H1 (cell line): ENCODE measurements around the gene SPAG8. TPM values are rescaled to one million over a fixed set of nuclear protein-coding genes. Genes with fewer than 3 reads are reported as not detected.

ENCODE experiments used
- CTCF ChIA-PET: fragments of 300-600 bp; sonication (Branson Sonifier 250); formaldehyde crosslinking; loops from one replicate; lab custom pipeline; 2021; ENCODE audit not compliant: partially characterized antibody; lab: Charles Lee
- POLR2A ChIA-PET: fragments of 300-600 bp; sonication (Branson Sonifier 250); formaldehyde crosslinking; loops from one replicate; lab custom pipeline; 2021; ENCODE audit warnings: inconsistent platforms; ENCODE audit not compliant: partially characterized antibody; lab: Charles Lee
- DNase-seq, 2 experiments: peaks; one replicate each; pipeline versions ENCODE4 v3.0.0 to v3.0.0-alpha.2; 2010 to 2022; ENCODE audit warnings: low spot score in 2 of 2, low read depth in 1 of 2, mixed read lengths in 1 of 2
- FAIRE-seq: peaks from 2 replicates; lab custom pipeline; 2011; peaks lifted over from hg19 to GRCh38; lab: Jason Lieb, UNC
- H2AFZ ChIP-seq: 2 replicates; pipeline ENCODE4 v1.8.1; 2012; ENCODE audit warnings: low read length, inconsistent platforms
- H2AK5ac ChIP-seq: 2 replicates; pipeline ENCODE4 v1.6.1; 2013; ENCODE audit warnings: low read depth, low read length
- H2BK120ac ChIP-seq: replicated peaks from 2 replicates; pipeline ENCODE3; 2013; ENCODE audit warnings: low read depth, low read length, inconsistent platforms
- H2BK12ac ChIP-seq: 2 replicates; pipeline ENCODE4 v1.6.1; 2013; ENCODE audit warnings: low read depth, low read length
- H2BK15ac ChIP-seq: 2 replicates; pipeline ENCODE4 v1.6.1; 2013; ENCODE audit warnings: low read length
- H2BK20ac ChIP-seq: 2 replicates; pipeline ENCODE4 v1.6.1; 2013; ENCODE audit warnings: low read length
- H2BK5ac ChIP-seq: 2 replicates; pipeline ENCODE4 v1.6.1; 2013; ENCODE audit warnings: low read depth, low read length
- H3K14ac ChIP-seq: 2 replicates; pipeline ENCODE4 v1.6.1; 2013; ENCODE audit warnings: inconsistent platforms; ENCODE audit not compliant: insufficient read length
- H3K18ac ChIP-seq: 2 replicates; pipeline ENCODE4 v1.6.1; 2013; ENCODE audit warnings: low read length; ENCODE audit errors: extremely low read depth
- H3K23ac ChIP-seq: 2 replicates; pipeline ENCODE4 v1.6.1; 2013; ENCODE audit warnings: inconsistent platforms; ENCODE audit not compliant: insufficient read length
- H3K23me2 ChIP-seq: 2 replicates; pipeline ENCODE4 v1.6.1; 2013; ENCODE audit warnings: low read depth, low read length
- H3K27ac ChIP-seq: 2 replicates; pipeline ENCODE4 v1.6.1; 2011; ENCODE audit warnings: low read depth, low read length, inconsistent platforms
- H3K27me3 ChIP-seq, 4 experiments: replicated peaks in 1 of 4; 1 replicate in 1 of 4; 2 replicates in 3 of 4; pipeline versions ENCODE4 v1.6.1 to v1.8.1; 2011 to 2013; ENCODE audit warnings: low read length in 3 of 4, mild to moderate bottlenecking in 3 of 4, inconsistent platforms in 2 of 4, mixed read lengths in 2 of 4, moderate library complexity in 1 of 4; ENCODE audit not compliant: control insufficient read depth in 3 of 4, insufficient read depth in 3 of 4; ENCODE audit errors: extremely low read depth in 1 of 4
- H3K36me3 ChIP-seq, 4 experiments: 2 replicates each; pipeline versions ENCODE4 v1.6.1 to v1.8.1; 2011 to 2013; ENCODE audit warnings: mild to moderate bottlenecking in 4 of 4, low read length in 3 of 4, moderate library complexity in 2 of 4, control low read depth in 1 of 4, inconsistent platforms in 1 of 4; ENCODE audit not compliant: insufficient read depth in 4 of 4, control insufficient read depth in 2 of 4
- H3K4ac ChIP-seq: replicated peaks from 2 replicates; pipeline ENCODE3; 2013; ENCODE audit warnings: low read length, low read depth, mixed read lengths, inconsistent platforms; ENCODE audit not compliant: insufficient read length
- H3K4me1 ChIP-seq, 4 experiments: replicated peaks in 1 of 4; 1 replicate in 1 of 4; 2 replicates in 3 of 4; pipeline versions ENCODE4 v1.6.1 to v1.8.1; 2011 to 2013; ENCODE audit warnings: low read length in 3 of 4, inconsistent platforms in 2 of 4, mixed read lengths in 1 of 4; ENCODE audit not compliant: insufficient read depth in 4 of 4, control insufficient read depth in 3 of 4
- H3K4me2 ChIP-seq, 2 experiments: 2 replicates each; pipeline versions ENCODE4 v1.6.1 to v1.8.1; 2011 to 2013; ENCODE audit warnings: low read depth in 2 of 2, low read length in 2 of 2, control low read depth in 1 of 2, inconsistent platforms in 1 of 2, mild to moderate bottlenecking in 1 of 2; ENCODE audit not compliant: insufficient read depth in 1 of 2
- H3K4me3 ChIP-seq, 4 experiments: fragments of 200-600, 300-600 bp in 1 of 4; sonication (generic), shearing (Covaris generic), sonication (Bioruptor Twin) in 1 of 4; 2 replicates each; pipeline versions ENCODE4 v1.5.1 to v1.8.1; 2011 to 2016; ENCODE audit warnings: low read length in 4 of 4, low read depth in 3 of 4, control low read depth in 2 of 4, inconsistent platforms in 2 of 4, mild to moderate bottlenecking in 2 of 4, mixed read lengths in 1 of 4, moderate library complexity in 1 of 4; ENCODE audit not compliant: insufficient read depth in 2 of 4; ENCODE audit errors: extremely low read depth in 1 of 4
- H3K56ac ChIP-seq: replicated peaks from 2 replicates; pipeline ENCODE3; 2013; ENCODE audit warnings: low read depth, mild to moderate bottlenecking, mixed read lengths, low read length, inconsistent platforms; ENCODE audit not compliant: insufficient read length
- H3K79me1 ChIP-seq: 2 replicates; pipeline ENCODE4 v1.6.1; 2013; ENCODE audit warnings: low read depth, low read length, control low read depth
- H3K79me2 ChIP-seq, 2 experiments: 2 replicates each; pipeline versions ENCODE4 v1.6.1 to v1.8.1; 2012 to 2013; ENCODE audit warnings: low read length in 2 of 2, mild to moderate bottlenecking in 2 of 2, inconsistent platforms in 1 of 2; ENCODE audit not compliant: insufficient read depth in 2 of 2, control insufficient read depth in 1 of 2
- H3K9ac ChIP-seq, 4 experiments: replicated peaks in 1 of 4; 1 replicate in 1 of 4; 2 replicates in 3 of 4; pipeline versions ENCODE4 v1.6.1 to v1.8.1; 2011 to 2013; ENCODE audit warnings: low read depth in 3 of 4, low read length in 3 of 4, control low read depth in 2 of 4, mild to moderate bottlenecking in 2 of 4, moderate library complexity in 2 of 4, inconsistent platforms in 1 of 4; ENCODE audit errors: extremely low read depth in 1 of 4
- H3K9me3 ChIP-seq, 2 experiments: 2 replicates each; pipeline versions ENCODE4 v1.6.1 to v1.8.1; 2012 to 2013; ENCODE audit warnings: mild to moderate bottlenecking in 2 of 2, moderate library complexity in 2 of 2, control low read depth in 1 of 2, inconsistent platforms in 1 of 2, low read depth in 1 of 2, low read length in 1 of 2, mixed read lengths in 1 of 2; ENCODE audit not compliant: insufficient read depth in 2 of 2
- H4K20me1 ChIP-seq, 2 experiments: replicated peaks in 1 of 2; 2 replicates each; pipeline versions ENCODE3 to v1.8.1; 2011 to 2013; ENCODE audit warnings: inconsistent platforms in 2 of 2, low read length in 2 of 2, mild to moderate bottlenecking in 1 of 2; ENCODE audit not compliant: insufficient read depth in 2 of 2, control insufficient read depth in 1 of 2
- H4K5ac ChIP-seq: 2 replicates; pipeline ENCODE4 v1.6.1; 2013; ENCODE audit warnings: low read length, low read depth, mixed read lengths, inconsistent platforms; ENCODE audit not compliant: insufficient read length
- H4K8ac ChIP-seq: 2 replicates; pipeline ENCODE4 v1.8.0; 2013; ENCODE audit warnings: mild to moderate bottlenecking, moderate library complexity, low read length, inconsistent platforms; ENCODE audit not compliant: insufficient read depth; ENCODE audit errors: extremely low read depth
- H4K91ac ChIP-seq: replicated peaks from 2 replicates; pipeline ENCODE3; 2013; ENCODE audit warnings: low read length, mixed read lengths, inconsistent platforms; ENCODE audit not compliant: insufficient read length
- BACH1 ChIP-seq: IDR thresholded peaks from 2 replicates; pipeline ENCODE4 v1.6.1; 2012; ENCODE audit warnings: low read length, improper control_type of control experiment
- CBX8 ChIP-seq: fragments of 300-800, 300-1000 bp; sonication (generic); IDR thresholded peaks from 2 replicates; pipeline ENCODE4 v1.7.1; 2016; ENCODE audit warnings: low read depth, low read length, borderline replicate concordance
- CEBPB ChIP-seq: IDR thresholded peaks from 2 replicates; pipeline ENCODE4 v1.6.1; 2012; ENCODE audit warnings: low read depth, low read length
- CHD2 ChIP-seq: IDR thresholded peaks from 2 replicates; pipeline ENCODE4 v1.6.1; 2012; ENCODE audit warnings: low read length, improper control_type of control experiment
- CTCF ChIP-seq, 3 experiments: IDR thresholded peaks; 1 replicate in 2 of 3; 2 replicates in 1 of 3; pipeline versions ENCODE4 v1.5.1 to v1.6.1; 2011; ENCODE audit warnings: low read length in 3 of 3, mild to moderate bottlenecking in 3 of 3, inconsistent platforms in 2 of 3, low read depth in 1 of 3, moderate library complexity in 1 of 3; ENCODE audit not compliant: insufficient read depth in 1 of 3; ENCODE audit errors: control extremely low read depth in 1 of 3
- HDAC2 ChIP-seq, 2 experiments: fragments of 300-600 bp in 1 of 2; sonication (generic) in 1 of 2; IDR thresholded peaks; 2 replicates each; pipeline ENCODE4 v1.6.1; 2011 to 2012; ENCODE audit warnings: low read depth in 2 of 2, low read length in 2 of 2, mild to moderate bottlenecking in 2 of 2, moderate library complexity in 2 of 2, borderline replicate concordance in 1 of 2, inconsistent platforms in 1 of 2
- MAX ChIP-seq: IDR thresholded peaks from 2 replicates; pipeline ENCODE4 v1.6.1; 2012; ENCODE audit warnings: inconsistent platforms
- SIRT6 ChIP-seq: IDR thresholded peaks from one replicate; pipeline ENCODE4 v1.7.1; 2012; ENCODE audit warnings: low read length, inconsistent platforms
- TAF1 ChIP-seq: IDR thresholded peaks from 2 replicates; pipeline ENCODE4 v1.6.1; 2011; ENCODE audit warnings: mild to moderate bottlenecking, low read depth, low read length
- WGBS, 2 experiments: shearing (Covaris generic) in 1 of 2; methylation state at CpG; one replicate each; pipeline versions ENCODE4 v1.1.6 to v1.1.7; 2013 to 2015; ENCODE audit warnings: low lambda C conversion rate in 2 of 2, mixed read lengths in 2 of 2, inconsistent platforms in 1 of 2, low coverage in 1 of 2, missing lambda C conversion rate in 1 of 2; ENCODE audit not compliant: insufficient replicate concordance in 2 of 2, insufficient coverage in 1 of 2, insufficient read length in 1 of 2; ENCODE audit errors: extremely low coverage in 1 of 2, missing lambda C conversion rate in 1 of 2; 5-methylcytosine and 5-hydroxymethylcytosine counted together
- polyA plus RNA-seq, 7 experiments: library from polyadenylated mRNA; depleted of rRNA in 3 of 7; stranded (reverse) in 5 of 7; unstranded in 2 of 7; fragments of >200 nt in 5 of 7; fragments of 200-250 nt in 2 of 7; gene quantifications; 1 replicate in 5 of 7; 2 replicates in 1 of 7; 4 replicates in 1 of 7; pipeline versions ENCODE4 v1.2.1 to v1.2.3, GENCODE V29; 2011 to 2013; ENCODE audit warnings: missing spikeins in 2 of 7, mixed read lengths in 2 of 7
- total RNA-seq: library from RNA; stranded (reverse); fragmentation: NEBNext Ultra II Directional; extraction: Animal tissue kit (Norgen Biotek cat#: 25700); gene quantifications from 2 replicates; pipeline ENCODE4 v1.2.1, GENCODE V29; 2021

Gene SPAG8
- total and polyA plus RNA-seq, 2 of the 8 experiments (the other 6 are each of a cell fraction or from before 2014, with no cell fraction given) = 0.37 to 0.44 TPM

- Histone ChIP-seq H2BK120ac (no peak overlapping the region), H3K27ac (no peak overlapping the region), H2AK5ac (no peak overlapping the region), H2BK15ac (0 out of 2 replicates have a peak overlapping the region, but pooled peaks have one; percentile 46), H3K23me2 (peaks cover 4% of the 10 kb centered on the region), H3K23ac (no peak overlapping the region), H2AFZ (no peak overlapping the region), H3K4me3 (peak overlapping the region in 3 of 4 experiments; percentile 72 to 84 (median 75); a peak in 4 of 8 replicates), H4K5ac (no peak overlapping the region), H3K4me1 (peaks cover 0 to 7% (median 4%) of the 10 kb centered on the region in 4 experiments; a peak in 6 of 7 replicates), H3K14ac (no peak overlapping the region), H3K36me3 (no peaks in the 10 kb centered on the region; a peak in 1 of 8 replicates), H3K9ac (no peak overlapping the region), H3K18ac (no peak overlapping the region), H2BK5ac (peak overlapping the region; percentile 23; the same call in 1 of the 2 replicates), H2BK20ac (no peak overlapping the region), H3K4ac (no peak overlapping the region), H3K56ac (no peak overlapping the region), H3K9me3 (no peaks in the 10 kb centered on the region), H3K27me3 (peaks cover 0 to 3% (median 2%) of the 10 kb centered on the region in 4 experiments; a peak in 1 of 7 replicates), H4K8ac (no peak overlapping the region), H4K91ac (no peak overlapping the region), H2BK12ac (0 out of 2 replicates have a peak overlapping the region, but pooled peaks have one; percentile 43), H3K4me2 (peak overlapping the region; percentile 75 to 78), H3K79me1 (no peaks in the 10 kb centered on the region), H4K20me1 (peaks cover 0 to 2% of the 10 kb centered on the region in 2 experiments), H3K79me2 (no peaks in the 10 kb centered on the region)
- POLR2A ChIA-PET = interaction anchor here (0.6 to 4.5 kb wide), 16 partner anchors 9 to 296 kb away, joined by 3 to 38 read pairs (median 4); partner anchors contain the start of genes ARHGEF39, CREB3, FAM221B and GBA2
- CTCF ChIA-PET = interaction anchor here (0.6 to 6.2 kb wide), 29 partner anchors 10 to 403 kb away, joined by 3 to 115 read pairs (median 5); partner anchors contain the start of genes CREB3, FAM221B, NPR2 and TLN1
- WGBS, 2 experiments = 76% methylated on average over 10 of the region's 10 CpGs; no CpG with 5 or more reads in 1 of the 2 experiments
- DNase-seq (no peak), FAIRE-seq (no peak)
- no peak for TF ChIP-seq HDAC2 (IDR thresholded peaks at IDR 0.05; ENCODE audit: borderline replicate concordance in 1 of 2, low read depth in 2 of 2, low read length in 2 of 2)
- TF ChIP-seq SIRT6 = no peak
- TF ChIP-seq CHD2 = no peak
- TF ChIP-seq CEBPB = no peak
- TF ChIP-seq MAX = no peak
- TF ChIP-seq TAF1 = no peak
- no peak for TF ChIP-seq BACH1
- TF ChIP-seq CTCF (IDR thresholded peaks at IDR 0.05; ENCODE audit: control extremely low read depth in 1 of 3, insufficient read depth in 1 of 3, low read depth in 1 of 3, low read length in 3 of 3) = peak in 2 of 3 experiments; percentile 47 to 61; a peak in 2 of 4 replicates
- no peak for TF ChIP-seq CBX8
These were observed 1.5 kb upstream of the SPAG8 start for GRCh38 chr9:35813434-35814105.
